ENCODE data around the gene TRMT44. TPM values are rescaled to one million over a fixed set of nuclear protein-coding genes. Genes with fewer than 3 reads are reported as not detected.

Gene TRMT44
- total RNA-seq, 4 donors from 2014 or later: 36.4 to 56.4 (median 43.9) TPM

- no peak for DNase-seq
- Histone ChIP-seq H3K27me3 (no peaks in the 10 kb centered on the region), H3K4me1 (peaks cover 7 to 10% of the 10 kb centered on the region in 2 donors), H3K36me3 (peaks cover 21 to 28% of the 10 kb centered on the region in 2 donors), H3K27ac (no peak overlapping the region), H3K9me3 (no peaks in the 10 kb centered on the region), H3K4me3 (replicated peaks in 1 of 3) (no peak overlapping the region)
- intact Hi-C loops (cut with DNase I): loop anchor here (5.0 to 10.0 kb wide), 2 partner anchors 93 to 145 kb away; no protein-coding TSS in a partner anchor
- TF ChIP-seq POLR2A (IDR thresholded peaks at IDR 0.05): no peak
- no peak for TF ChIP-seq CTCF (IDR thresholded peaks at IDR 0.05)
- 97% methylated on average over 14 of the region's 14 CpGs for WGBS, 2 donors
These were observed 33.3 kb upstream of the TRMT44 start for GRCh38 chr4:8407316-8407715.

- Histone ChIP-seq H3K27me3 (no peaks in the 10 kb centered on the region), H3K36me3 (peaks cover 21 to 28% of the 10 kb centered on the region in 2 donors), H3K4me1 (peaks cover 2 to 6% of the 10 kb centered on the region in 2 donors), H3K4me3 (replicated peaks in 1 of 3) (no peak overlapping the region), H3K27ac (no peak overlapping the region), H3K9me3 (no peaks in the 10 kb centered on the region)
- no peak for DNase-seq
- WGBS, 2 donors: 95 to 97% methylated on average over 9 of the region's 9 CpGs
- intact Hi-C loops (cut with DNase I): loop anchor here (5.0 to 10.0 kb wide), 2 partner anchors 93 to 145 kb away; no protein-coding TSS in a partner anchor
- TF ChIP-seq CTCF (IDR thresholded peaks at IDR 0.05) (no peak), POLR2A (IDR thresholded peaks at IDR 0.05) (no peak)
These were observed 32.8 kb upstream of the TRMT44 start for GRCh38 chr4:8407756-8408155.

- peaks cover 29 to 37% of the 10 kb centered on the region in 2 donors for H3K36me3 ChIP-seq
- H3K27ac ChIP-seq: no peak overlapping the region
- DNase-seq: no peak
- no peak overlapping the region for H3K4me3 ChIP-seq (replicated peaks in 1 of 3)
- no peaks in the 10 kb centered on the region for H3K9me3 ChIP-seq
- intact Hi-C loops (cut with DNase I): loop anchor here (5.0 to 10.0 kb wide), 2 partner anchors 95 to 147 kb away; no protein-coding TSS in a partner anchor
- WGBS, 2 donors: 83 to 90% methylated on average over 15 of the region's 17 CpGs
- TF ChIP-seq POLR2A (IDR thresholded peaks at IDR 0.05): no peak
- TF ChIP-seq CTCF (IDR thresholded peaks at IDR 0.05): no peak
- no peaks in the 10 kb centered on the region for H3K27me3 ChIP-seq
- H3K4me1 ChIP-seq: no peaks in the 10 kb centered on the region
These were observed 31.1 kb upstream of the TRMT44 start for GRCh38 chr4:8409264-8410065.

- DNase-seq: no peak
- H3K27me3 ChIP-seq: no peaks in the 10 kb centered on the region
- WGBS, 2 donors: 90 to 91% methylated on average over 8 to 9 of the region's 9 CpGs
- no peaks in the 10 kb centered on the region for H3K4me1 ChIP-seq
- H3K9me3 ChIP-seq: no peaks in the 10 kb centered on the region
- H3K4me3 ChIP-seq (replicated peaks in 1 of 3): no peak overlapping the region
- H3K27ac ChIP-seq: no peak overlapping the region
- TF ChIP-seq CTCF (IDR thresholded peaks at IDR 0.05): no peak
- no peak for TF ChIP-seq POLR2A (IDR thresholded peaks at IDR 0.05)
- peaks cover 34 to 39% of the 10 kb centered on the region in 2 donors for H3K36me3 ChIP-seq
- intact Hi-C loops (cut with DNase I): no loop called here
These were observed 30.4 kb upstream of the TRMT44 start for GRCh38 chr4:8410066-8410625.

All from thyroid gland (tissue), 4 donors.